NCI-H1092 treated with DMSO at 0.1 percent for 48 hours (cell line): ENCODE data around the gene WASHC4.
A peak's percentile ranks its signal among the peaks of the same experiment; 100 is the strongest.
"Not testable (repeated sequence)": the region's sequence is repeated elsewhere in the genome, so short reads cannot be mapped to it uniquely, and the experiment has no call there.

Experiments used
- DNase-seq: peaks from one replicate; lab custom pipeline; 2025; lab: John Stamatoyannopoulos, UW

The WASHC4 gene

DNA sequence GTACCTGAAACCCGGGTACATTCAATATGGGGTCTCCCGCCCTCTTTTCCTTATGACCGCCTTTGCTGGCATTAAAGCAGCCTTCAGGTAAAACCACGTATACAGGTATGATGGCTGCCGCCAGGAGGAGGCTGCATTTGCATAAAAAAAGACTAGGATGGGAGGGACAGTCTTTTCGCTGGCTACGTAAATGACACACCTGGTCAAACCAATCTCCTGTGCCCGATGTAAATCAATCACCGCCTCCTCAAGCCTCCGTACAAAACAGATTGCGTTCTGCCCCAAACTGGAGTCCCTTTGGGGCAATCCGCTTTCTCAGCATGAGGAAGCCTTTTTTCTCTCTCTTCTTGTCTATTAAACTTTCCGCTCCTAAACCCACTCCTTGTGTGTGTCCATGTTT lies 15.2 kb upstream of the WASHC4 start:
- DNase-seq = no peak

DNA sequence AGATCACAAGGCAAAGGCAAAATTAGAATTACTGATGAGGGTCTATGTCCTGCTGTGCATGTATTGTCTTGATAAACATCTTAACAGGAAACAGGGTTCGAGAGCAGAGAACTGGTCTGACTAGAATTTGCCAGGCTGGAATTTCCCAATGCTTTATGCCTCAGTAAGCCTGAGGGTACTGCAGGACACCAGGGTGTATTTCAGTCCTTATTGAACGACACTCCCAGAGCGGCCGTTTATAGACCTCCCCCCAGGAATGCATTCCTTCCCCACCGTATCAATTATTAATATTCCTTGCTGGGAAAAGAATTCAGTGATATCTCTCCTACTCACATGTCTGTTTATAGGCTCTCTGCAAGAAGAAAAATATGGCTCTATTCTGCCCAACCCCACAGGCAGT lies 12.2 kb upstream of the WASHC4 start:
- not testable (repeated sequence) for DNase-seq

DNA sequence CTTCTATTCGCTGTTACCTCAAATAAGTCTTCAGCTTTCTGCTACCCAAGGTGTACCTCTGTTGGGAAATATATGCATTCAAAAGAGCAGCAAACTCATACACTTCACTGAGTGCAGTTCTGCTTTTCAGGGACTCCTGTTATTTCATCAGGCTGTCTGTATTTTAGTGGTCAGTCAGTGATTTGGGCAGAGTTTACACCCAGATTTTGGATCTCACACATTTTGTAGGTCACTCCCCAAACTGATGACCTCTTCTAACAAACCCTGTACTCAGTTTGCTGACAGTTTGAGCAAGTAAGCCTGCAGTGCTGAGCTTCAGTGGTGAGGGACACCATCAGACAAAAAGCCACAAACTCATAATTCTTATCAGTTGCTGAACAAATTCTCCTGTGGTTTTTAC lies 8.2 kb upstream of the WASHC4 start:
- DNase-seq = no peak

DNA sequence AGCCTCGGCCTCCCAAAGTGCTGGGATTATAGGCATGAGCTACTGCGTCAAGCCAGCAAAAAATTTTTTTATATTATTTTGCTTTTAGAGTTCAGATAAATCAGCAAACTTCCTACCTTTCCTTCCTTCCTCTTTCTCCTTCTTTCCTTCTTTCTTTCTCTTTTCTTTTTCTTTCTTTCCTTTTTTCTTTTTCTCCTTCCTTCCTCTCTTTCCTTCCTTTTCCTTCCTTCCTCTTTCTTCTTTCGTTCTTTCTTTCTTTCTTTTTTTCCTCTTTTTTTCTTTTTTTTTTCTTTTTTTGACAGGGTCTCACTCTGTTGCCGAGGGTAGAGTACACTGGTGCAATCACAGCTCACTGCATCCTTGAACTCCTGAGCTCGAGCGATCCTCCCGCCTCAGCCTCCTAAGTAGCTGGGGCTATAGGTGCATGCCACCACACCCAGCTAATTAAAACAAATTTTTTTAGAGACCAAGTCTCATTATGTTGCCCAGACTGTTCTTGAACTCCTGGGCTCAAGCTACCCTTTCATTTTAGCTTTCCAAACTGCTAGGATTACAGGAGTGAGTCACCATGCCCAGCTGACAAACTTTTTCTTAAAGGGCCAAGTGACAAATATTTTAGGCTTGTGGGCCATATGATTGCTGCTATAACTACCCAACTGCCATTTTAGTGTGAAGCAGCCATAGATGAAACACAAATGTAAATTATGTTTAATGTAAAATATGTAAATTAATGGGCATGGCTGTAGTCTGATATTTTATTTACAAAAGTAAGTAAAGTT lies 7.1 kb upstream of the WASHC4 start:
- no peak for DNase-seq

DNA sequence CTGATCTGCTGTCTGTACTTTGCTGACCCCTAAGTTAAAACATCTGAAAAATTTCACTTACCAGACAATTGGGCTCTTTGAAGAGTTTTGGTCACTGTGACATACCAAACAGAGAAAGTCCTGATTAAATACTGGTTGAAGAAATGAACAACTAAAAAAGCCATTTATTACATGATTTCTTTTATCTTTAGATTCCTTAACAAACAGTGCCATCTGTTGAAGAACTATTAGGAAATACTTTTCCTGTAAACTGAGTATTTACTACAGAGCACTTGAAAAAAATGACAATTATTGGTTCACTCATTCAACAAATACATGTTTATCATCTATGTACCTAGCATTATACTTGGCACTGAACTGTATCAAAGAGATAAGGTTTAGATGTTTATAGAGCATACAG lies 6.5 kb upstream of the WASHC4 start:
- peak; percentile 3 for DNase-seq

DNA sequence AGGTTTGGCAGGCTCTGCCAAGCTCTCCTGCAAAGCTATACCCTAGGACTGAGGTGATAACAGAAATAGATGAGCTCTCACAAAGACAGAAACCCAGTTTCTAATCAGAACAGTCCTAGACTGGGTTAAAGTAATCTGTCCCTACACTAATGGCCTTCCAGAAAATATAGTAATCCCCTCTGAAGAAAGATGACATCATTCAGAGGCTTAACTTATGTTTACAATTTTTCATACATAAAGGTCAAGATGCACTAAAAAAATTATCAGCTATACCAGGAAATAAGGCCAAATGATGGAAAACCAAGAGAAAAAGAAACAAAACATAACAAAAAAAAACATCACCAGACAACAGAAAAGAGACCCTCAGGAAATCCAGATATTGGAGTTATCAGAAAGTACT lies 4.9 kb upstream of the WASHC4 start:
- no peak for DNase-seq

DNA sequence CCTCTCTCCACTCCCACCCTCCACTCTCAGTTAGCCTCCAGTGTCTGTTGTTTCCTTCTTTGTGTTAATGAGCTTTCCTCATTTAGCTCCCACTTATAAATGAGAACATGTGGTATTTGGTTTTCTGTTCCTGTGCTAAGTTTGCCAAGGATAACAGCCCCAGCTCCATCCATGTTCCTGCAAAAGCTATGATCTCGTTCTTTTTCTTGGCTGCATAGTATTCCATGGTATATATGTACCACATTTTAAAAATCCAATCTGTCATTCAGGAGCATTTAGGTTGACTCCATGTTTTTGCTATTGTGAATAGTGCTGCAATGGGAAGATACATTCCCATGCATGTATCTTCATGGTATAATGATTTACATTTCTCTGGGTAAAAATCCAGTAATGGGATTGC lies 2.8 kb upstream of the WASHC4 start:
- DNase-seq = no peak

DNA sequence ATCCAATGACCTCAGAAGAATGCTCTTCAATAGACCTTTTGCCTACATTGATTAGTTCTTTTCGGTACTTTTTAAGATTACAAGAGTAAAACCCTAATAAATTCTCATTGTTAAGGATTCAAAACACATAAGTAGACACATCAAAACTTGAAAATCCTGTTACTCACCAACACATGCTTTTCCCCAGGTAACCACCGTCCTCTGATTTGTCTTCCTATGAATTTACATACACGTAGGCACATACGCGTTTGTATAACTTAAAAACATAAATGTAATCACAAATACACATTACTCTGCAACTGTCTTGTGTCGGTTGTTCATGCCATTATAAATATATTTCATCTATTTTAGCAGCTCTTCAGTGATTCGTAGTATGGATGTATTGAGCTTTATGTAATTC lies 910 bp upstream of the WASHC4 start:
- DNase-seq = no peak

DNA sequence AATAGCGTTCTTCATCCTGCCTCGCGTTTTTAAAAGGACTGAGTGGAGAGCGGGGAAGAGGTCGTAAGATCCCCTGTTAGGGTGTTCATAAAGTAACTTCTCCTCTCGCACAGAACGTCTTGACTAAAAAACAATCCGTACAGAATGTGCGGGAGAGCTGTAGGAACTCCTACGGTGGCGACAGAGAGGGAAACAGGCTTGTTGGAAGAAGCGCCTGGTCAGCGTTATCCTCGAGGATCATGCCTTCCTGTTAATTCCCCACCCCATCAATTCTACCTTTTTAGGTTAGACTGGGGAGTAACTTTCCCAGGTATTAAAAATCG lies 399 bp upstream of the WASHC4 start:
- peak; percentile 81 for DNase-seq

DNA sequence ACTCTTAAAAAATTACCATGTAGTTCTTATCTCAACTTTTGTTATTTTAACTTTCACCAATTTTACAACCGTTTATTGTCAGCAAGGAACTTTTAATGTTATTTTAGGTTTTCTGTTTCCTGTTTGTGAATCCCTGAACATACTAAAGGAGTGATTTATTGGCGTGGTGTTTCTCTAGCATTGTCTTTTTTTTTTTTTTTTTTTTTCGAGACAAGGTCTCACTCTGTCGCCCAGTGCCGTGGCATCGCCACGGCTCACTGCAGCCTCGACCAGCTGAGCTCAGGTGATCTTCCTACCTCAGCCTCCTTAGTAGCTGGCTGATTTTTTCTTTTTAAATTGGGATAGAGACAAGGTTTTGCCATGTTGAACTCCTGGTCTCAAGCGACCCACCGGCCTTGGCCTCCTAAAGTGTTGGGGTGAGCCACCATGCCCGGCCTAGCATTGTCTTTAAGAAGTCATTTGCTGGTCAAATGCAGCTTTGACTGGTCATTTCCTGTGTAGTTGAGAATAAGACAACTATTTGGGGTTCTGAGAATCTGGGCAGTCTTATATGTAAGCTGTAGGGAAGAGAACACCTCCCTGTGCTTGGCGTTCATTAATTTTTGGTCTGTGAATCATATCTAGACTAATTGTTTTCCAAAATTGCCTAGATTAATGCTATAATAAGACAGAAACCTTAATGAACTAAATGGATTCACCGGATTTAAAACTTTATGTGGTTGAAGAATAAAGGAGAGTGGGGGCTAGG lies 2.1 kb downstream of the WASHC4 start:
- no peak for DNase-seq

DNA sequence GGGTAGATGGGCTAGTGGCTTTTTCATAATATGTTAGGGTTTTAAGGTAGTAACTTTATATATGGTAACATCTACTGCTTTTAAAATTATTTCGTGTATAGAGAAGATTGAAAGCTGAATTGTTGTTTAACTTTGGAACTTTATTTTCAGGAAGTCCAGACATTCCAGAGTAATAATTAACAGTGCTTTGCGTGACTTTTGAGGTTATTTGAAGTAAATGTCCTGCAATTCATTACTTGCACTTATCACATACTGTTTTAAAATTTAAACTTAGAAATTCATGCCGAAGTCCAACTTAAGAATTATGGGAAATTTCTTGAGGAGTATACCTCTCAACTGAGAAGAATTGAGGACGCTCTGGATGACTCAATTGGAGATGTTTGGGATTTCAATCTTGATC lies 3.3 kb downstream of the WASHC4 start:
- DNase-seq = no peak

DNA sequence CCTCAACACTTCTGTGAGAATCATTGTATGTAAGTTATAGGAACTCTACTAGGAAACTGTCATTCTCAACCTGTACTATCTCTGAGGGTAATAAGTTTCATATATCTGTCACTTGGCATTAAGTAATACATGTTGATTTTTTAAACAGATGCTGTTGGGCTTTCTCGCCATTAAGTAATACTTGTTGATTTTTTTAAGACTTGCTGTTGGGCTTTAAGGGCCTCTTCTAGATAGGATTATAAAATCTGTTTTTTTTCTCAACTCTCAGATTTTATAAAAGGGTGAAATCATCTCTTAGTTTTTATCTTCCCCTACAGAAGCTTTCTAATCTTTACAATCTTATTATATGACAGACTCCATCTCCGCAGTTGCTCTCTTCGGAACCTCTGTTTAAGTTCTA lies 5.6 kb downstream of the WASHC4 start:
- no peak for DNase-seq

DNA sequence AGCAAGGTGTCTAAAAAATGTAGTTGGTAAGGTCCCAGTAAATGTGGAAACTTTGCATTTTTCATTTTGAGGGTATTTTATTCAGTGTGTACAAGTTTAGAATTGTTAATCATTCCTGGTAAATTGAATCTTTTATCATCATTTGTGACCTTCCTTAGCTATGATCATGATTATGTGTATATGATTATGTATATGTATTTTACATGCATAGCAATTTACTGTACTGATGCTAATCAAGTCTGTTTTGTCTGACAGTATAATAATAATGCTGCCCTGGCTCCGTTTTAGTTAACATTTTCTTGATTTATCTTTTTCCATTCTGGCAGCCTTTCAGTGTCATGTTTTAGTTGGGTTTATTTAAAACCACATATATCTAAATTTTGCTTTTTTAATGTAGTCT lies 9.4 kb downstream of the WASHC4 start:
- DNase-seq = no peak

DNA sequence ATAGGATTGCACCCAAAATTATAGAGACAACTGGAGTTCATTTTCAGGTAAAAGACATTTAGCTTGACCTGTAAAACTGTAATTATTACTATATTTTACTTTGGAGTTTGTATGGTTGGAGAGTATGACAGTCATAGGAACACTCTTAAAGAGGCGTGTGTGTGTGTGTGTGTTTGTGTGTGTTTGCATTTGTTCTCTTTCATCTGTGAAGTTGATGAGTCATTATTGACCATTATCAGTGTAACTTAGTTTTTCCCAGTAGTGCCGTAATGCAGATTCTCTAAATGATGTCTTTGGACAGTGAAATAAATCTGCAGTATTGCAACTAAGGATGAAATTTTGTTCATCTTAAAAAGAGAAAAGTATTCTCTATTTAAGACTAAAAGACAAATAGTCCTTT lies 13.0 kb downstream of the WASHC4 start:
- DNase-seq = no peak

DNA sequence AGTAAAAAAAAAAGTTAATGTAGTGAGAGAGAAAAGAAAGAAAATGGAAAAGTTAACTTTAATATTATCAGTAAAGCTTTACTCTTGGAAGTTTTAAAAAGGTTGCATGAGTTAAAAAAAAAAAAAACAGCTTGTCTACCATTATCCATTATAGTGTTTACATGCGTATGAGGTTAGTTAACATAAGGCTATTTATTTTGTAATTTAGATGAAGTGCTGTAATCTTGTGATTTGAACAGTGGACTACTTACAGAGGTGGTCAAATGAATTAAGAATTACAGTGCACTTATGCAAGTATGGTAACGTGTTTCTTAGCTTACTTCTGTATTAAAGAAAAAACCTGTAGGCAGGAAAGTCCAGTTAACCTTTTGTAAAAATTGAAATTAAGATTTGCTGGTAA lies 30.7 kb downstream of the WASHC4 start:
- DNase-seq = no peak

DNA sequence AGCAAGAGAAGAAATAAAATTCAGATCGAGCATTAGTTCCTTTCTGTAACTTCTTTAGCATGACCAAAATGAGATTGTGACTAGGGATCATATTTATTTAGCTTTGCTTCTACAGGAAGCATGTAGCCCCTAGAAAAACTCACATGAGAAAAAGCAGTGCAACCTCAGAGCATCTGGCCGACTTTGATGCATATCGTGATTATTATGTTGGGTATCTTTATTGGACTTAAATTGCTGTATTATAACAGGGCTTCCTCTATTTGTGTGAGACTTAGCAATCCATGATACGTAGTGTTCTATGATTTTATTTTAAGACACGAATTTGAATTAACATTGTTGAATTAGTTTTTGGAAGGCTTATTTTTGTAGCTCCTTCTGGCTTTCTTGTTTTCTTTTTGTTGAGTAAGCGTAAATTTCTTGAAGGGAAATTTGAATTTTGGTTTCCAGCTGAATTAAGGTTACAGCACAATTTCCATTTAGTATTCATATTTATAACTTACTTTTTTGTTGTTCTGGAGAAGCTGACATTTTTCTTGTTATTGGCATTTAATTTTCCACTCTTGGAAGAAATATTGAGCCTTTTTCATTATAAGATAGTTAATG lies 33.9 kb downstream of the WASHC4 start:
- no peak for DNase-seq

DNA sequence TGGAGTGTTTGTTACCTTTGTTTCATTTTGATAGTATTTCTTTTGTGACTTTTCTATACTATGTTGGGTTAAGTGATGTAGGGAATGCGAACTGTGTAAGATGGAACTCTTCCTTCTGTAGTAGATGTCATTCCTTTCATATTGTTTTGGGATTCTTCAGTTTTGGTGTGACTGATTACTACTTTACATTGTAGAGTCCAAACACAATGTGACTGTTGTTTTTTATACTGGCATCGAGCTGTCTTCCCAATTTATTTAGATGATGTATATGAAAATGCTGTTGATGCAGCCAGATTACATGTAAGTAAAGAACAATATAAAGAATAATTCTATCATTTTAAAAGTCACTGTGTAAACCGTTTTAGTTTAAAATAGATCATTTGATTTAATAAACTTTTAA lies 34.7 kb downstream of the WASHC4 start:
- DNase-seq = no peak

DNA sequence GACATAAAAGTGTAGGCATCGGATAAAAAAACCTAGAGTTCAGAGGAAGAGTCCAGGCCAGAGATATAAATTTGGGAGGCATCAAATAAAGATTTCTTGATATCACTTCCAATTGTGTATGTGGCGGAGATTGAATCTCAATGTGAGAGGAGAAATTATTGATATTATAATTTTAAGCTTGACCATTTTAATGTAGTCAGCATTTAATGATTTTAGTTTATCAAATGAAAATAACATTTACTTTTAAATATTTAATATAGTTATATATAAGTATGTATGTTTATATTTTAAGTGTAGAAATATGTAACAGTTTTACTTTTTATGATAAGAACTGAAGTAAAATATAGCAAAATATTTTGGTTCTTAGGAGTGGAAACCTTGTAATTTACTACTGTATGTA lies 48.7 kb downstream of the WASHC4 start:
- no peak for DNase-seq

DNA sequence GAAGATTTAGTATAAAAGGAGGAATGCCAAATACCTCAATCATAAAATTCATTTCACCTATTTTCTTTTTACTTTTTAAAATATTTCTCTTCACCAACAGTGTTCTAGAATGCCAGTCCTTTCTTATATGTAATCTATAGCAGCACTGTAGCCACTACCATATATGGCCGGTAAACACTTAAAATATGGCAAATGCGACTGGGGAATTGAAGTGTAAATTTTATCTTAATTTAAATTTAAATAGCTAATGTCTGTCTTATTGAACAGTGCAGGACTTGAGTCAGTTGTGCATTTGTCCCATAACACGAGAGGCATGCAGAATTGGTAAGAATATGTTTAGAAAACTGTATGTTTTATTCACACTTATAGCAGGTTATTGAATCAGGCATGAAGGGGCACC lies 50.1 kb downstream of the WASHC4 start:
- DNase-seq = no peak

DNA sequence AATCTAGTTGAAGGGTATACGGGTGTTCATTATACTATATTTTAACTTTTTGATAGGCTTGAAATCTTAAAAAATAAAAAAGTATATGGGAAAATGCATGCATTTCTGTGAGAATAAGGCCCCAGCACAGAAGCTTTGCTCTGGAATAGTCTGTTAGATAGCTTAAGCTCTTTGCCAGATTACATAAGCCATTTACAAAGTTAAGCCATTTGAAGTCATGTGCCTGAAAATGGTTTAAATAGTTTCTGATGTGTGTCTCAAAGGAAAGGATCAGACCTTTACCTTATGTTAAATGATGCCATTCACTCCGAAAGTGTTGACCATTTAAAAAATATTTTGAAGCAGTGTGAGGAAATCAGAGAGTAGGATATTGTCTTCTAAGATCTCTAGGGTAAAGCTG lies 51.3 kb downstream of the WASHC4 start:
- DNase-seq = no peak

DNA sequence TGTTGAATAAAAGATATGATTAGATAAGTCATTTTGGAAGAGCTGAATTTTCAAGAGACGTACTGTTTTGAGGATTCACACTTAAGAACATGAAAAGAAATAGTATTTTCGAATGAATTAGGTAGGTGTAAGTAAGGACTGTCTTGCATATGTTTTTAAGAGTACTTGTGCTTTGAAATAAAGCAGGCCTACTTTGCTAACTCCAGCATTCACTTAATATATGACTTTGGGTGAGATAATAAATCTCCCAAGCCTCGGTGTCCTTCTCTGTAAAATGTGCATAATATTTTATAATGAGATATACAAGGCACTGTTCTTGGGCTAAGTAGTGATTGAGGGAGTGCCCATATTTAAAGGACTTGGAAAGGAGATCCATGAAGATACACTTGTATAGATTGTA lies 54.6 kb downstream of the WASHC4 start:
- no peak for DNase-seq

DNA sequence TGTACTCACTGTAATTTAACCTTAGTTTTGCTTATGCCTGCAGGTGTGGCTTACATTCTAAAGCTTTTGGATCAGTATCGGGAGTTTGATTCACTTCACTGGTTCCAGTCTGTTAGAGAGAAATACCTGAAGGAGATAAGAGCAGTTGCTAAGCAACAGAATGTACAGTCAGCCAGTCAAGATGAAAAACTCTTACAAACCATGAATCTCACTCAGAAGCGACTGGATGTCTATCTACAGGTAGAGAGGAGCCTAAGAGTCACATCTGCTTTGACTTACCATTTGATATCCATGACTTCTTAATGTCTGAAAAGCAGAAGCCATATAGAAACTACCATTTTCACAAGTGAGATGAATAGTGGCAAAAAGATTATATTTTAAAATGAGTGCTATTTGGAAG lies 56.5 kb downstream of the WASHC4 start:
- DNase-seq = no peak

DNA sequence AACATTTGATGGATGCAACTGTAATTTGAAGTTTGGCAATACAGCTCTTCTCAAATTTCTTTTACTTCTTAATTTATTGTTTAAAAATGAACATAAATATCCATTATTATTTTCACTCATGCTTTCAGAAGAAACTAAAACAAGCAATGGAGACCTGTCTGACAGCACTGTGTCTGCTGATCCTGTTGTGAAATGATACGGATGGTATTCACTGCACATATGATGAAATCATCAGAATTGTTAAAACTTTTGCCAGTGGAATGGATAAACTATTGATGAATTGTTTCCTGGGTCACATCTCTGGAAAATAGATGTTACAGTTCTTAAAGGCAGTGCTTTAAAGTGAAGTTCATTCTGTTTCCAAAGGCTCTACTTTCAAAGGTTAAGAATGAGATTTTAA lies 59.2 kb downstream of the WASHC4 start:
- DNase-seq = no peak

DNA sequence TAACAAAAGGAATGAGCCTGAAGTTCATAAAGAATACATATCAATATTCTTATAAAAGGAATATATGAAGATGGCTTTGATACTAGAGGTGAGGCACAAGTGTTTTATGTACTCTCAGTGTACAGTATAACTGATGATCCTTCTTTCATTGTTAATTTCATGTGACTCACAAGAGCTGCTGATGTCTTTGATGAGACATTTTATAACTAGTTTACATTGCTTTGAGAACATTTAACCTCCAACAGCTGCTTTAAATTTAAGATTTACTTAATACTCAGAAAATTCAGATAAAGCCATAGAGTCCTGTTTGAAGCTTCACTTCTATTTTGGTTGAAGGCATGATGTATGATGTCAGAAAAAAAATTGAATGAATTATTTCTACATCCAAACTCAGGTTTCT lies 59.8 kb downstream of the WASHC4 start:
- DNase-seq = no peak
